ENCODE results near the gene SMCO2.
A peak's percentile ranks its signal among the peaks of the same experiment; 100 is the strongest.

SMCO2 gene

DNA sequence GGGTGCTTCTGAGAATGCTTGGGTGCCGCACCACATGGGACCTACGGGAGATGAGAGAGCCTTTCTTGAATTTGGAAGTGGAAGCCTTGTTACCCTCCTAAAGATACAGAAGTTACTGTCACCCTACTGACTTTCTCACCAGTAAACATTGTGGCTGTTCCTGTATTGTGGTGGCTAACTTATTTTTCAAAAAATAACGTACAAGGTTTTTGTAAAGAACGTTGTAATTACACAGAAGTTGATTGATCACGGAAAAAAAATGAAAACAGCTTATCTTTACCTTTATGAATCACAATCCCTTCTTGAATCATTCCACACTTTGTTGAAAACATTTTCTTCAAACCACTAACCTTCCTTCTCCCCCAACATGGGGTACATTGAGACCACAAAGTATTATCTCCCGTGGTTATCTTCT, 55.5 kb downstream of the SMCO2 start:
- no peak for DNase-seq

DNA sequence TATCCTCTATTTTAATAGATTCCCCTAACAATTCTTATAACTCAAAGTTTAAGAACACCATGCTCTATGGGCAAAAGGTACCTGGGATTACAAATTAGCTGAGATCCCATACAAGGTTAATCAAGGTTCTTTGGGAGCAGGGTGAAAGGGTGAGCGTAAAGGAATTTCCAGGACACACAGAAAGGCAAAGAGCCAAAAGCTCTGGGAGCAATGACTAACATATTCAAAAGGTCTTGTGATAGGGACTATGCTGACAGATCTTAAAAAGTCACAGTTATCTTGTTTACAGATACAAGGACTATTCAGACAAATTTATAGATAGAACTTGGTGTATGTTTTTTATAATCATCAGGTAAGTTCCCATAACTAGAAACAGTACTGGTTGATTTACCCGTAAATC, 58.0 kb downstream of the SMCO2 start:
- DNase-seq = peak; percentile 35

DNA sequence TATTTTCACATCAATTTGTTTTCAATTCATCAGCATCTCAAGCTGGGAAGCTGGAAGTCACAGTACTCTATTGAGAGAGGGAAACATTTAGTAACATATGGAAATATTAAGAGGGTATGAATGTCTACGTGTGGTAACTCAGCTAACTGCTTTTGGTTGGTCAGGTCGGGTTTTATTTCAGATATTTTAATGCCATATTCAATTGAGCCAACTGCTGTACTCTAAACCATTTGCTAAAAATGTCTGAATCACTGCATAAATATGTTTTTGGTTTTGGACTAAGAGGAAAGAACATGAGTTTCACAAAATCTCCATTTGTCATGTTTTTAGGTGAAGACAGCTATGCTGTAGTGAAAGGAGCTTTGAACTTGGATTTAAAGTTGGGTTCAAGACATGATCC, 58.6 kb downstream of the SMCO2 start:
- peak; percentile 94 for DNase-seq

DNA sequence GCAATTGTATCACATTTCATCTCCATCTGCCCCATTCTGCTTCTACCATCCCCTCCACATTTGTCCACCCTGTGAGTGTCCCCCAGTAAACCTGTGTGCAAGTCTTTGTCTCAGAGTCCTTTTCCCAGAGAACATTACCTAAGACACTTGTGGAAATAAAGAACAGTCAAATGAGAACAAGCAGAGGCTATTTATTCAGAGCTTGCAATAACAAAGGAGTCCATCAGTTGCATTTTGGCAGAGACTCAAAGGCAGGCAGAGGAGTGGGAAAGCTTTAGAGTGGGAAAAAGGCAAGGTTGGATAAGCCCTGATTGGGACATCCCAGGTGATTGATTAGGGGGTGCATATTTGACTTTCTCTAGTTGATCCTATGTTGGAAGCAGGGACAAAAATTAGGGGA, 59.2 kb downstream of the SMCO2 start:
- DNase-seq = peak; percentile 39

DNA sequence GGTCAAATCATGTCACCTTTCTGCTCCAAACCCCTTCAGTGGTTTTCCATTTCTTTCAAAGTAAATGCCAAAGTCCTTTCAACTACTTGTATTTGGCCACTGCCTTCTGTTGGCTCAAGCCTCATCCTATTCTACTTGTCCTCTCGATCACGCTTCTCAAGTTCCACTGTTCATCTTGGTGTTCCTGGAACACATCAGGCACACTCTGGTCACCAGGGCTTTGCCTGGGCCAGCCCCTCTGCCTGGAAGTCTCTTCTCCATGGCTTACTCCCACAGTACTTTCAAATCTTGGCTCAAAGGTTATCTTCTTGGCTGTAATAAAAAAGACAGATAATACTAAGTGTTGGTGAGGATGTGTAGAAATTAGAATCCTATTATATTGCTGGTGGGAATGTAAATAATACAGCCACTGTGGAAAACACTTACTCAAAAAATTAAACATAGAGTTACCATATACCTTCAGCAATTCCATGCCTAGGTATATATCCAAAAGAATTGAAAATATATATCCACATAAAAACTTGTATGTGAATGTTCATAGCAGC, 60.2 kb downstream of the SMCO2 start:
- DNase-seq = no peak

DNA sequence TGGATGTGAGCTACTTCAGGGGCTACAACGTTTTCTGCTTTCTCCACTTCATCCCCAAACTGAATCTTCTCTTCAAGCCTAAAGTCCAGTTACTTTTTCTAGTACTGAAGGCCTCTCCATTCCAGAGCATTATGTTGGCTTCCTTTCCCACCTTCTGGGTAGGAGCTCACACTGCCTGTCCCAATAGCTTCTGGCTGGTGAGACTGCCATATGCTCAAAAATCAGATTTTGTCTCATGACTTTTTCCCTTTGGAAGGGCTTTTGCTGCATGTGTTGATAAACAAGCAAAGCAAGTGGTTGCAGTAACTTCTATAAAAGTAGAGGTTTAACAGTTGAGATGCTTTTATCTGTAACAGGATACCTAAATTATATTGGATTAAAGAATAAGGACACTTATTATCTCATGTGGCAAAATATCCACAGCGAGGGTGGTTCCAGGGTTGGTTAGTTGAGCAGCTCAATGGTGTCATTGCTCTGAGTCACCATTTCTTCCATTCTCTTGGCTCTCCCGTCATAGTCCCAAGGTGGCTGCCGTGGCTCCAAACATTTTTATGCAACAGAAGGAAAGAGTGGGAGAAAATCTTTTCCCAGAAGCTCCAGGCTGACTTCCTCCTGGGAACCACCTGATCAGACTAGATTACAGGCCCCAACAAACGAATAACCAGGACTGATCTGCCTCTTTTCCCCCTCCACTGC, 62.3 kb downstream of the SMCO2 start:
- no peak for DNase-seq

DNA sequence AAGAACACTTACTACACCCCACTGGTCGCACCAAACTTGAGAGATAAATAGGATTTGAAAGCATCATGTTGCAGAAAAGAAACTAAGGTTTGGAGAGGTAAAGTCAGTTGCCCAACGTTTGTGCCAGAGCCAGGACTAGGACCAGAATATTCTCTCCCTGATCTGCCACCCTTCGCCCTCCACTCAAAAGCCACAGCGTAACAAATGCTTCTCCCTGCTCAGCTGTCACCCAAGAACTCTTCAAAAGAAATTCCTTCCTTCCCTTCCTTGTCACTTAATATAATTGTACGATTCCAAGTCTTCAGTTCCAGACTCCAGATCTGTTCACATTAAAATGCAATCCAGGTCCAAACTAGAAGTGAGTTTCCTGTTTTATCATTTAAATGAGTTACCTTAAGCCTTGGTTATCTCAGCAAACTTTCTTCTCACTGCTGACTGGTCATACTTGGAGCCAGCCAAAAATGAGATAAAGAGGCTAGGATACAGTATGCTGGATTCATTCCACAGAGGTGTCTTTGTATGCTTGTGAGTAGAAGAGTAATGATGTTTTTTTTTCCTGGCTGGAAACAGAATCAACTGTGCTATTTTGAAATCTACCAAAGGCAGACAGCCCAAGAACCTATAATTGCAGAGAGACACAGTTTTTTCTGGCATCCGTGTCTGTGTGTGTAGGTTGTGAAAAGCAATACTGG, 64.6 kb downstream of the SMCO2 start:
- peak; percentile 73 for DNase-seq

DNA sequence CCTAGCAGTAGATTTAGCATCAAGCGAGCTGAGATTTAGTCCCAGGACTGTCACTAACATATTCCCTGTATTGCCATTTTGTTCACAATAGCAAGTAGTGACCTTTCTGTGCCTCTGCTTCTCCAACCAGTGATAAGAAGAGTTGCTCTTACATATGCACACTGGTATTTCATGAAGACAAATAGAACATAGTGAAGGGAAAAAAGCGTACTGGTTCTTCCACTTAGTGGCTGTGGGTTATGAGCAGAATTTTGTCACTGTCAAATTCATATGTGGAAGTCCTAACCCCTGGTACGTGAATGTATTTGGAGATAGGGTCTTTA, 65.1 kb downstream of the SMCO2 start:
- DNase-seq = no peak

DNA sequence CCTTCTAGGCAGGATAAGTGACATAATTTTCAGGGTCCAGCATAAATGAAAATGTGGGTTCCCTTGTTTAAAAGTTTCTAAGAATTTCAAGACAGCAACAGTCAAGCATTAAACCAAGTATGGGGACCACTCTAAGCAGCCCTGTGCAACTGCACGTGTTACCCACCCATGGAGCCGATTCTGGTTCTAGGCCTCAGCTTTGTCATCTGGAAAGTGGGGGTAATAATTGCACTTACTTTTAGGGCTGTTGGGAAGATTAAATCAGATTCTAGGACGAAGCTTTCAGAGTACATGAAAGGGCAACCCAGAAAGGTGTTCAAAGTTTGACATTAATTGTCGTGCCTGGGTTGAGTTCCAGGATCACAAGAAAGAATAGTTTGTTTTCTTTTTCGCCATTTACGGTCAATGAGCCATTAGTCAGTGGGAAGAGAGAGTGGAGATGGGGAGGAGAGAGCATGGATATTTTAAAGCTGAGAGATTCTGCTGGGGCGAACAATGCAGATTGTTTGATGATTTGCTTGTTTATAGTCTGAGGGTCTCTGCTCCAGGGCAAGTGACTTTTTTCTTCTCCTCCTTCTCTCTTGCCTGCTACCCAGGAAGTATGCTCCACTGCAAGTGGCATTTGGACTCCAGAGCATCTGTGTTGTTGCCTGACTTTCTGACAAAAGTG, 66.8 kb downstream of the SMCO2 start:
- no peak for DNase-seq

DNA sequence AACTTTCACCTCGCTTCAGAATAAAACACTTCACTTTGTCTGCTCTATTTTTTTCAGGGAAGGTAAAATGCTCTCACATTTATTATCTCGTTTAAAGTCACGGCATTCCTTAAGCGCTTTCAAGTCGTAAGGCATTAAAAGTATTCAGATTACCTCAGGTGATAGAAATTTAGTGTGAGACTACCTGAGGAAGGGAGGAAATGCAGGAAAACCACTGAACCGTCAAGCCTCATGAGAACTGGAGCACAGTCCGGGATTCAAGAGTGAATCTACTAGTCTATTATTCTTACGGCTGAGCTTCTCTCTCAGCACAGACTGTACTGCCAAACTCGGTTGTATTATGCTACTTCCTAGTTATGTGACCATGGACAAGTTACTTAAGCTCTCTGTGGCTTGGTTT, 69.1 kb downstream of the SMCO2 start:
- no peak for DNase-seq

DNA sequence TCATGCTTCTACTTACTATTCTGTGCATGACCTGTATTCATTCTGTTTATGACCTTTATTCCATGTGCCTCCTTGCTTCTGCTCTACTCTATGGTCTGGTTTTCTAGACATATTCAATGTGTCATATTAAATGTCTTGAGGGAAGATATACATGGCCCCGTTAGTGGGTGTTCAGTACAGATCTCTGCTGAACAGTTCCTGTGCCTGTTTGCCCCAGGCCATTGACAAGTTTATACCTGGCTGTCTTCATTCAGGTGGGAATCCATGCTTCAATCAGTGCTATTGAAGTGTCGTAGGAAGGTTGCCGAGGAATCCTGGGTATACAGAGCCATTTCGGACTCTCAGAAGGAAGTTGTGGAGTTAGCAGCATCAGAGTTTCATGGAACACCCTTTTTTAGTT, 70.1 kb downstream of the SMCO2 start:
- DNase-seq = no peak

DNA sequence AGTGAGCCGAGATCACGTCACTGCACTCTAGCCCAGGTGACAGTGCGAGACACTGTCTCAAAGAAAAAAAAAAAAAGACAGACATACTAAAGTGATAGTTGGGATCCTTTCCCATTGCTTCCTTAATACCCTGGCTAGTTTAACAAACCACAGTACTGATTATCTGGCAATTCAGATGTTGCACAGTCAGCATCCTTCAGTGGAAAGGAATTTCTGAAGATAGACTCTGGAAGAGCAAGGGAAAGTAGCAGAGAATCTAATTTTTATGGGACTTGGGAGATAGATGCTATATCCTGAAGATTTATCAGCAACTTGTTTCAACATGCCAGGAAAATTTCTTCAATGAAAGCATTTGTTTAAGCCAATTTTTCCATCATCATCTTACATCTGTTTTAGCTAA, 71.0 kb downstream of the SMCO2 start:
- DNase-seq = peak; percentile 37

DNA sequence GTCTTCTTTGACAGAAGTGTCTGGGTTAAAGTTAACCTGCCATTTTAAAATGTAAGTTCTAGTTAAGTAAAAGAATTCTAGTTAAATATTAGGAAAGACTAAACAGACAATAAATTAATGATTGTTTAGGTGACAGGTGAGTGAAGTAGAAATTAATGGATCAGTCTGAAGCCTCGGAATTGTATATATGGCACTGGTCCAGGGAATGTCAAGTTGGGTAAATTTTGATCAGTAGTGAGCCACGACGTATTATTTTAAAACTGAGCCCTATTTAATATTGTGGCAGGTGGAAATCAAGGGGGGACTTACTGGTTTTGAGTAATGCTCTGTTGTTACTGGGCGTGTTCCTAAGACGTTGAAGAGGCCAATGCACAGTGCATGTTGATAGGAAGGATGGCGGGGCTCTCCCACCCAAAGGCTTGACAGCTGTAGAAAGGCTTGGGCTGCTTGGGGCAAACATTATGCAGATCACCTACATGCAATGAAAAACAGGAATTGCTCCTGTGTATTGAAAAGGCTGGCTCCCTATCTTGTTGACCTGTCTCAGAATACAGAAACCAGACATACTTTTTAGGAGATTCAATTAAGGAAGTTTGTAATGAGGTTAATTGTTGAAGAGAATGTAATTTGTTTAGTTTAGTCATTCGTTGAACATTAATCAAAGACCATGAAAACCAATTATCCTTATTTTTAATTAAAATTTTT, 71.6 kb downstream of the SMCO2 start:
- DNase-seq = no peak

DNA sequence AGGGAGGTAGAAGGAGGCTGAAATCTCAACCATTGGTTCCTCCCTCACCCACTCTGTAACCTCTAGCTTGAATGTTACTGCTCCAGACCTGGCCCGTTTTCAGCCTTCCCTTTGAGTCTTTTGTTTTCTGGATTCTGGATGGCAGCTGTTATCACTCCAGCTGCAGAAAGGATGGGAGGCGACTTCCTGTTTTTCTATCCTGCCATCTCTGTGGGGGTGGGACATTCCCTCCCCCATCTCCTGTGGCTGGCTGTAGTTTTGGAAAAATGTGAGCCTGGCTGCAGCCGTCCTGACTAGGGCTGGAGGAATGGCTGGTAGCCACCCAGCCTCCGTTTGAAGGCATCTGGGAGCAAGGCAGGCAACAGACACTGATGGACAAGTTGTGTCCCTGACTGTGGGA, 74.5 kb downstream of the SMCO2 start:
- DNase-seq = peak; percentile 71

DNA sequence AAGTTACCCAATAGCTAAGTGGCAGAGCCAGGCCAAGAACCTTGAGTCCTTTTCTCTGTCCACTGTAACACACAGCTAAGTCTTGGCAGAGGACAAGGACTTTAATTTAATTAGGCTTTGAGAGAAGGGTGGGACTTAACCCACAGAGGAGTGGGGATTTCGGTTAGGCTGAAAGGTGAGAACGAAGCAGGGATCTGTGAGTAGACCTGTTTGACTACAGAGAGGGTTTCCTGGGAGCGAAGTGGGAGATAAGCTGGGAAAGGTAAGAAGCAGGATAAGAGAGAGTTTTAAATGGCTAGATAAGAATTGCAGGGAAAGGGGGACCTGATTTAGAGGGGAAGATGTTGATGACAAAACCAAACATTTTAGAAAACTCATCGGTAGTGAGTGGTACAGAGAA, 75.4 kb downstream of the SMCO2 start:
- DNase-seq = no peak

DNA sequence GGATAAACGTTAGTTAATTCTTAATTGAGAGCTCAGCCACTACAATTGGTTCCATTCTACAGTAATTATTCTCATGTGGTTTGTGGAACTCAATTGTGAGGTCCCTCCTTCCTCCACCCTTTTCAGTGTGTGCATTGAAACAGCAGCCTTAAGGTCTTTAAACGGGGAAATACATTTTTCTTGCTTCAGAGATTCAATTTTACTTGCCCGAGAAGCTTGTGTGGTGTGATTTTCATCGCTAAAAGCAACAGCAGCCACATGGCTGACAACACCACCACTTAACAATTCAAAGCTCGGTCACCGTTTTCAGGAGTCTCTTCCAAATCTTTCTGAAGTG, 76.7 kb downstream of the SMCO2 start:
- no peak for DNase-seq

DNA sequence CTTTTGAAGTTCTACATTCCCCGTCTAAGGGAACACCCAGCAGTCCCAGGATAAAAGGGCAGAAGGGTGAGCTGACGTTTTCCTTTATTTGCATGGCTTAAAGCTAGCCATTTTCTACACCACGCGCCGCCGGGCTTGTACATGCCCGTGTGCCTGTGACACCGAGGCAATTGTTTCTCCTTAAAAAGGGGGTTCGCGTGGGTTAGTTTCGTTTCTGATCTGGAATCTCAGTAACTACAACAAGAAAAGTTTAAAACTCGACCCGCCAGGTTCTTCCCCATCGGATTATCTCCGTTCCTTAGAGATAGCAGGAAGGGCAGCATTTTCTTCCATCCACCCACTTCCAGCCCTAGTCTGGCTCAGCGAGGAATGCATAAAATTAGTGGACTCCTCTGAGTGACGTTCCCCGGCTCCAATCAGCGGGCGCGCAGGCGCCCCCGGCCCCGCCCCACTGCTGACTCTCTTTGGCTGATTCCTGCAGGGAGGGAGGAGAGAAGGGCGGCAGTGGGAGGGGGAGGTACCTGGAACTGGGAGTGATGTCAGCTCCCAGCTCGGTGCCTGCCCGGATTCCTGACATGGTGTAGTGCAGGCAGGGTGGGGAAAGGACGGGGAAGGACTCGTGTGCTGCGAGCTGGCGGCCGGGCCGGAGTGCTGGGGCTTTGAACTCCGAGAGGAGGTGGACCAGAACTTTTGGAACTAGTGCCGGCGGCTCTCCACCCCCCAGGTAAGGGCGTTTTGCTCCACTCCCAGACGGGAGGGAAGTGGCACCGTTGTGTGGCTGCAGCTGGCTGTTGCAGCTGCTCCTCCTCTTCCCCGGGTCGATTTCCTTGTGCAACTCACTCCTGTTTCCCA, 77.3 kb downstream of the SMCO2 start, which contains the start of gene PPFIBP1:
Gene PPFIBP1 (plus strand): TSS at position 565 of the 852 bp plus-strand sequence. CDS start 109,191 bp downstream, outside the sequence.
- DNase-seq = peak; percentile 98

DNA sequence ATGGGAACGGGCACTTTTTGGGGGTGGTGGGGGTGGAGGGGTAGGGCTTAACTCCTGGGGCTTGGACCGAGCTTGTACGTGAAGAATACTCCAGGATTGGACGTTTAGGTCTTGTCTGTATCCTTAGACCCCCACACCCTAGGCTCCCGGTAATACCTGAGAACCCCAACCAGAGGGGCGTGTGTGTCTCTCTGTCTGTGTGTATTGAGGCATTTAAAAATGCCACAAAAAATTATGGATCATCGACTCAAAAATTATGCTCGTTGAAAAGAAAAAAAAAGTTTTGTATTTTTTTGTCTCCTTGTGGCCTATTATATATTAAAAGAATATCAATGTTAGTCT, 77.9 kb downstream of the SMCO2 start:
- no peak for DNase-seq

DNA sequence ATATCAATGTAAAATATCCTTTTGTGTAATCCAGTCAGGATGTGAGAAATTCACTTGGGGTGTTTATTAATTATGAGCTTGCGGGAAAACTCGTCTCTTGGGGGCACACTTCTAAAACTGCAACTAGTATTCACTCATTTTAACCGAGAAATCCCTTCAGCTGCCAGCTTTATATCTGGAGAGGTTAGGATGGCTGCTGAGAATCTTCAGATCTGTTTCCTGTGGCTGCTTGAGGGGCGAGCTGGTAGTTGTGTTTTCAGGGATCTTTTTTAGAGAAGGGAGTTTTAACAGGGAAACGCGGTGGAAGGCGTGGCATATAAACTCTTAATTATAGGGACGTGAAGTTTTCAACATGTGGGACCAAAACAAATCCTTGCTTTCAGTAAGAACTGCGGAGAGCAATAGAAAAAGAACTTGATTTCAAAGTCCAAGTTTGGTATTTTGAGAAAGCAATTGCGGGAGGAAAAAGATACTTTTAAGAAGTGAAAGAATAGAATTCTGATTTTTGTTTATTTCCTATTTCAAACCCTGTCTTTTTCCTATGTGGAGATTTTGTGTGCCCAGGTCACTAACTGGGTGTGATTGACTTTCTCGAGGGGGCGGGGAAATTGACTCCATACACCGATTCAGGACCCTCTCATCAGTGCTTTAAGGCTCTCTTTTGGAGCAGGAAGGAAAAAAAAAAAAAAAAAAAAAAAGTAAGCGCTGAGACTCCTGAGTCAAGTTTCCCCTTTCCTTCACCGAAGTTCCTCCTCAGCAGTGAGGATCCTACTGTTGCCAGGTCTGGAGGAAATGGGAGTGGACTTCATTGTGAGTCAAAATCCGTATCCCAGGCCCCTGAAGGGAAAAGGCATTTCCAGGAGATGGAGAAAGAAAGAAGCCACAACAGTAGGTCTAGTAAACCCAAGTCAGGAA, 78.6 kb downstream of the SMCO2 start:
- peak; percentile 68 for DNase-seq

DNA sequence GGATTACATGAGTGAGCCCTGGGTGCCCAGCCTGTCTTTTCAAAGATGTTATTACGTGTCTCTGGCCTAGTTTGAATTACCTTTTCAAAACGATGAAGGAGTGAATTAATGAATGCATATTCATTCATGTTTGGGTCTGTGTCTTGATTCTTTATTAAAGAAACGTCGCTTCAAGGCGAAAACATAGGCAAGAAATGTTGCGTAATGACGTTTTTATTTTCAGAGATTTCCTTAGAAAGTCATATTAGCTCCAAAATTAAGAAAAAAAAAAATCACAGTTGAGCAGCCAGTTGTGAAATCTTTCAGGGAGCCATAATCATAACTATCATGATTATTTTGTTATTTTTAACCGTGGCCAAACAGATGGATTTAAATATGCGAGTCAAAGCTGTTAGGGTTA, 81.0 kb downstream of the SMCO2 start:
- no peak for DNase-seq

DNA sequence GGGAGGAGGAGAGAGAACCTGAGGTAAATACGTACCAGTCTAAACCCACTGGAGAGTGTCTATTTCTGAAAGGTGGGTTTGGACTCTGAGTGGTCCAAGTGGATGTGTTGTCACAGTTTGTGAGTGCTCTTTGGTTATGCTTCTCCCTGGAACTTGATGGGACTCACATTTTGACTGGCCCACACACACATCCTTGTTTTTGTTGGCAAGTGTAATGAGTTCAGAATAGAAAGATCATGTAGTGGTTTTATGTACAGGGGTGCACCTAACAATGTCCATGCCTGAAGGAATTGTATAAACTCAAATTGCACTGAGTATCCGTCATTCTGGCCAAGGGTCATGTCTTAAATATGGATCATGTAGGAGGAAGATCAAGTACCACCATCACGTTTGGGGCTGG, 82.3 kb downstream of the SMCO2 start:
- DNase-seq = no peak

All from fibroblast of skin of abdomen (primary cell).